ENCODE results near the gene EVA1A.

Gene EVA1A

DNA sequence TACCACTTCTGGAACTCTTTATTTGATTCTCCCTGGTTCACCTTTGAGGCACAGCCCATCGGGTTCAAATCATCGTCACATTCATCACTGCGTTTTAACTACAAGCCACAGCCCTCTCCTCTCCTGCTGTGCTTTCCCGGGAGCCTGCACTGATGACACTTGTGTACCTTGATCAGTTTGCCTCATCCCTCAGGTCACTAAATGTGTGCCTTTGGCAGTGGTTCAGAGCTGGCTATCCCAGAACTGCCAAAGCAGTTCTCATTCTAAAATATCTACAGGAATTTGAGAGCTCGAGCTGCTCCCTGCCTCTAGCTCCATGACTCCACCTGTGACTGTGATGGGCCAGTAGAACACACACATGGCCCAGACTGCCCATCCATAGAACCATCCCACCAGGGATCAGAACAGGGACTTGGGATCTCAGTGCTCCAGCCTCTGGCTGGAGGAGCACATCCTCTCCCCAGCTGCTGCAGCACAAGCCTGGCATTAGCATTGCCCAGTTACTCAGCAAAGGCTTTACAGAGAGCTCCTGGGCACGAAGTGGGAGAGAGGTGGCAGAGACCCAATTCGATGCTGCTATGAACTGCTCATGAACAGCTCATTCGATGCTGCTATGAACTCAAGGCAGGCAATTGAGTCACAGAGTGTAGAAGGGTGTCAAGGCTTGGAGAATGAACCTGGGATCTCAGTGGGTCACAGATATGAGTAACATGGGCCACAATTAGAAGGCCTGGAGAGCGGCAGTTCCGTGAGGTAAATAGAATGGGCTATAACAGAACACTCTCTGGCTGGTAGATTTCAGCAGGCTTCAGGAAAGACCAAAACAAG lies 41.9 kb downstream of the EVA1A start:
- DNase-seq (ENCODE audit: low read depth in 2 of 2, low spot score in 1 of 2) = no peak

- DNase-seq (ENCODE audit: low read depth in 2 of 2, low spot score in 1 of 2) = no peak
These were observed 43.0 kb downstream of the EVA1A start for GRCh38 chr2:75517547-75518230.

DNA sequence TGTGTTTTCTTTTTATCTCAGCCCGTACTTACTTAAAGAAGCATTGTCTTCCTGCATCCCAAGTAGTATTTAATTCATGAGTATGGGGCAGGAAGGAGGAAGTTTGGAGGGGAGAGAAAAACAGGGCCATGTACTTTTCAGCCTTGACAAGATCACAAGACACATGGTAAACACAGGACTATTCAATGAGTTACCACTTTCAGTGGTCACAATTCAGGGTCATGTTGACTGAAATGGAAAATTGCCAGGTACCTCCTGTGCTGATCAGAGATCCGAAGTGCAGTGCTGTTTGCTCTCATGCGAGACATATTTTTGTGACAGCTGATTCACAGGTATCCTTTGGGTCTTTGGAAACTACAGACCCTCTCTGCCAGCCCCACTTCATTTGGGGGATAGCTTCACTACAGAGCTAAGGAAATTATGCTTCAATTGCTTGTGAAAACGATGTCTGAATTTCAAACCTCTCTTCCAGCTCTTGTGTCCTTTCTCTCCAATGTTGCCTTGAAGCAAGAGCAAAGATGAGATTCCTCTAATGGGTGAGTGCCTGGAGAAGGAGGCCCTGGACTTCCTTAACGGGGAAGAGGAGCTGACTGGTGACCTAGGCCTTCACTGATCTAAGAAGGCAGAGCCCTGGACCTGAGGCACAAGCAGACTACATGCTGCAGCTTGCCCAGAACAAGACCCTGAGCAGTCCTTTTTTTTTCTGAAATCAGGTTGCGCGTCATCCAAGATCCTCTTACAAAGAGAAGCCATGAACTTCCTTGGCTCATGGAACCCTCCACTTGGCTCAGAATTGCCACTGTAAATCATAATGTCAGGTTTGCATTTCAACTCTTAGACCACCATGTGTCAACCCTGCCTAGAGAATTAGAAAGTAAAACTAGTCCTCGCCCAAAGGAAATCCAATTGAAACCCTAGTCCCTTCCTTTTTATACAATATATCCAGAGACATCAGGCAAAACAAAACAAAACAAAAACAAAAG lies 44.1 kb downstream of the EVA1A start:
- DNase-seq (ENCODE audit: low read depth in 2 of 2, low spot score in 1 of 2) = no peak

DNA sequence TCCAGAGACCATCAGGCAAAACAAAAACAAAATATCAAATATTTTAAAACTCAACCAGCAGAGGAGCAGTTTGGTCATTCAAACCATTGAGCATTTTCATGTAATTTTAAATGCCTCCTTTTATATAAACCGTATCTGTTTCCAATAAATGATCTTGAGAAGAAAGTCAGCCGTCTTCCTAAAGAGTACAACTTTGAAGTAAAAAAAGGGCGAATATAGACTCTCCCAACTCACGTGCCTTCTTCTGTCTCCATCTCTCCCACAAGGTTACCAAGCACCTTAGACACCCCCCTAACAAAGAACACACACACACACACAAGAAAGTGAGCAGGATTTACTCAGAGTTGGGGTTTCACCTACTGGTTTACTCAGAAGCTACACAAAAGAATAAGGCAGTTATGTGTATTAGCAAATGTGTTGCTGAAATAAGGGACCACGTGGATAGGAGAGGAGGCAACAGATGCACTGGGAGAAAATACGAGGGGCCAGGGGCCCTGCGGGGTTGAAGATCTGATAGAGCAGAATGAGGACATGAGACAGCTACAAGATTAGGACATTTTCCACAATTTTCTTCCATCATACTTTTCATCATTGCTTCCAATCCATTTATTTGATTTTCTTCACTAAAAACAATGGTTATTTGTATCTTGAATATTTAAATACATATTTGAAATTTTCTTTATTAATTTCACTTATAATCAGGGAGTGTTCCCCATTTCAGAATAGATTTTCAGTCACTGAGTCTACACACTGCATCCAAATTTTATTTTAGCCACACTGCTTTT lies 45.0 kb downstream of the EVA1A start:
- no peak for DNase-seq (ENCODE audit: low read depth in 2 of 2, low spot score in 1 of 2)

- no peak for DNase-seq (ENCODE audit: low read depth in 2 of 2, low spot score in 1 of 2)
These were observed 47.0 kb downstream of the EVA1A start for GRCh38 chr2:75513616-75514170.

DNA sequence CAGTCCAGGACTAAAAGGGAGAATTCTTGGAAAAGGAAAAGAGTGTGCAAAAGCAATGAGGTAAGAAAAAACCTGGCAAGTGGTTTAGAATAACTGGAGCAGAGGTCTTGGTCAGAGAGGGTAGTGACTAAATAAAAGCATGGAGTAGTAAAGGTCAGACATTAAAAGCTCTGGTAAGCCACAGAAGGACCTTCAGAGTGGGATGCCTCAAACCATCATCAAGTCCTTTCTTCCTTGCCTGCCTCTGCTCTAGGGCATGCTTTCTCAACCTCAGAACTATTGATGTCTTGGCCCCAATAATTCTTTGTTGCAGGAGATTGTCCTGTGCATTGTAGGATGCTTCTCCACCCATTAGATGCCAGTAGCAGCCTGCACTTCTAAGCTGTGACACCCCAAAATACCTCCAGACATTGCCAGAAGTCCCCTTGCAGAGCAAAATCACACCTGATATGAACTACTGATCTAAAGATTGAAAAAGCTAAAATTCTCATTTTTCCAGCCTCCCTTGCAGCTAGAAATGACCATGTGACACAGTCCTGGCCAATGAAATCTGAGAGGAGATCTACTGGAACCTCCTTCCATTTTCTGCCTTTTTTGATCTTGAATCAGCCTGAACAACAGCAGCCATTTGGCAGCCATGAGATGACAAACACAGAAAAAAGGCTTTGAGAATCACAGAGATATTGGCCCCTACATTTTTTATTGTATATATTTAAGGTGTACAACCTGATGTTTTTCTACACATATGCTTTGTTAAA lies 48.1 kb downstream of the EVA1A start:
- no peak for DNase-seq (ENCODE audit: low read depth in 2 of 2, low spot score in 1 of 2)

GRCh38 chr2:75506101-75506697 lies 54.5 kb downstream of the EVA1A start:
- no peak for DNase-seq (ENCODE audit: low read depth in 2 of 2, low spot score in 1 of 2)

DNA sequence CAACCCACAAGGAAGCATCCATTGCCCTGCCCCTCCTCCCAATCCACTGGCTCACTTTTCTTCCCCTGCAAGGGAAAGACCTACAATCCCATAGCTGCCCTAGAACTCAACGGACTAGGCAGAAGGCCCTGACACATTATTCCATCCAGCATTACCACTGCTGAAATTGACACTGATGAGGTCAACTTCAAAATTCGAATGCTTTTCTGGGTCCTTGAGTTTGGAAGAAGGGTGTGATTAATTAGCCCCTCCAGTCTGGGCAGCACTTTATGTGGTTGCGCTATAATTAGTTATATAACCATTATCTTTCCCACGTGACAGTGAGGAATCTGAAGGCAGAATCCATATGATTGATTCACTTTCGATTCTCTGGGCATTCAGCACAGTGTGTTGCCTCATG lies 55.7 kb downstream of the EVA1A start:
- DNase-seq (ENCODE audit: low read depth in 2 of 2, low spot score in 1 of 2) = no peak

- DNase-seq (ENCODE audit: low read depth in 2 of 2, low spot score in 1 of 2) = no peak
These were observed 57.6 kb downstream of the EVA1A start for GRCh38 chr2:75503048-75503607.

DNA sequence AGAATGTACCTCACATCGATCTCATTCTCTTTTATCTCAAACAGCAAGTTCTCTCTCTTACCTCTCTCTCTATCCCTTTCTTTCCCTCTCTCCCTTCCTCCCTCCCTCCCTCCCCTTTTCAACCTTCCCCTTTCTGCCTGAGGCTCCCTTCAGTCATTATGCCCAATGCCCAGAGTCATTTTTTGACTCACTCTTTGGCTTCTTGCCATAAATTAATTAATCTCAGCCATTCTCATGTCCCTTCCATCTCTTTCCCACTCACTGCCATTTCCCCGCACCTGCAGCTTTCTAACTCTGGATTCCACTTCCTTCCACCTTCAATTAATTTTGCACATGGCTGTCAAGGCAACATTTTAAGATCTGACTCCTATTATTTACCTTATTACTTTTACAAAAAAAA lies 60.1 kb downstream of the EVA1A start:
- no peak for DNase-seq (ENCODE audit: low read depth in 2 of 2, low spot score in 1 of 2)

- DNase-seq (ENCODE audit: low read depth in 2 of 2, low spot score in 1 of 2) = no peak
These were observed 61.2 kb downstream of the EVA1A start for GRCh38 chr2:75499534-75499933.

- DNase-seq (ENCODE audit: low read depth in 2 of 2, low spot score in 1 of 2) = no peak
These were observed 61.8 kb downstream of the EVA1A start for GRCh38 chr2:75498907-75499306.

- no peak for DNase-seq (ENCODE audit: low read depth in 2 of 2, low spot score in 1 of 2)
These were observed 63.5 kb downstream of the EVA1A start for GRCh38 chr2:75497256-75497655.

DNA sequence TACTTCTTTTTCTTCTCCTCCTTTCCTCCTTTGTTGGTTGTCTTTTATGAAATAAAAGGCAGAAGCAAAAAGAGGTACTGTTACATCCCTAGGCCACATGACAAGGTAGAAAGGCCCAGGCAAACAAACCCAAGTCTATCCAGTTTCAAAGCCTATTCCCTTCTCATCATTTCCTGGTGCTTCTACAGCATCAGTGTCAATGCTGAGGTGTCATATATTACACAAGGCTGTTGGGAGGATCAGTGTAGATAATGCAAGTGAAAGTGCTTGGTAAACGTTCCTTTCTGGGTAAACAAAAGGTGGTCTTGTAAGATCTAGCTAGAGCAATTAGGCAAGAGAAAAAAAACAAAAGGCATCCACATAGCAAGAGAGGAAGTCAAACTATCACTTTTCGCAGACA lies 64.9 kb downstream of the EVA1A start:
- no peak for DNase-seq (ENCODE audit: low read depth in 2 of 2, low spot score in 1 of 2)

- DNase-seq (ENCODE audit: low read depth in 2 of 2, low spot score in 1 of 2) = no peak
These were observed 66.5 kb downstream of the EVA1A start for GRCh38 chr2:75494137-75494769.

DNA sequence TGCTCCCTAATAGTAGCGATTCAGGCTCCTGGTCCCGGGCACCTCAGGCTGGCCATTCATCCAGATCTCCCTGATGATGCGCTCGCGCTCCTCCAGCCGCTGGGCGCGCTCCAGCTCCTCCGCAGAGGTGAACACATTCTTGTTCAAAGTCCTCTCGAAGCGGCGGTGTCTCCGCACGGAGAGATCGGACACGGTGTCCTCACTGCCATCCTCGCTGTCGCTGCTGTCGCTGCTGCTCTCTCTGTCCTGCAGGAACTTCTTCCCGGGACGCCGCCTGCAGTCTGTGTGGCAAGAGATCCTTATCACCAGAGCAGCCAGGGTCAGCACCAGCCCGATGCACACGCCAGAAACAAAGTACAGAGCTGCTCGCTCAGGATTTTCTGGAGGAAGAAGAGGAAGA lies 67.5 kb downstream of the EVA1A start:
- no peak for DNase-seq (ENCODE audit: low read depth in 2 of 2, low spot score in 1 of 2)

GRCh38 chr2:75491129-75491753 lies 69.5 kb downstream of the EVA1A start:
- no peak for DNase-seq (ENCODE audit: low read depth in 2 of 2, low spot score in 1 of 2)

DNA sequence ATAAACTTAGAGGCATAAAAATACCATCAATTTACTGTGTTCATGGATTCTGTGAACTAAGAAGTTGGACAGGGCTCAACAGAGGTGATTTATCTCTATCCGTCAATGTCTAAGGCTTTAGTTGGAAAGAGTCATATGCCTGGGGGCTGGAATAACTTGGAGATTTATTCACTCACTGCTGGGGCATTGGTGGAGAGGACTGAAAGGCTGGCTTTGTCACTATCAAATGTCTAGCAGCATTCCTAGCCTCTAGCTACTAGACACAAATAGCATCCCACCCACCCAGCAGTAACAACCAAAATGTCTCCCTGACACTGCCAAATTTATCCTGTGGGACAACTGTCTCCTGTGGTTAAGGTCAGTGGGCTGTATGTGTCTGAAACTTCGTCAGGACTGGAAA lies 71.0 kb downstream of the EVA1A start:
- DNase-seq (ENCODE audit: low read depth in 2 of 2, low spot score in 1 of 2) = no peak
